Vein endothelial cell (primary cell): ENCODE results near the gene ATP7B. TPM values are rescaled to one million over a fixed set of nuclear protein-coding genes. Genes with fewer than 3 reads are reported as not detected.

Experiments used
- total RNA-seq: library from RNA; depleted of rRNA; stranded (reverse); fragments of >200 nt; gene quantifications from 2 replicates; pipeline ENCODE4 v1.2.3, GENCODE V29; 2012

Gene ATP7B
- total RNA-seq = 4.2 and 5.8 TPM in 2 replicates

DNA sequence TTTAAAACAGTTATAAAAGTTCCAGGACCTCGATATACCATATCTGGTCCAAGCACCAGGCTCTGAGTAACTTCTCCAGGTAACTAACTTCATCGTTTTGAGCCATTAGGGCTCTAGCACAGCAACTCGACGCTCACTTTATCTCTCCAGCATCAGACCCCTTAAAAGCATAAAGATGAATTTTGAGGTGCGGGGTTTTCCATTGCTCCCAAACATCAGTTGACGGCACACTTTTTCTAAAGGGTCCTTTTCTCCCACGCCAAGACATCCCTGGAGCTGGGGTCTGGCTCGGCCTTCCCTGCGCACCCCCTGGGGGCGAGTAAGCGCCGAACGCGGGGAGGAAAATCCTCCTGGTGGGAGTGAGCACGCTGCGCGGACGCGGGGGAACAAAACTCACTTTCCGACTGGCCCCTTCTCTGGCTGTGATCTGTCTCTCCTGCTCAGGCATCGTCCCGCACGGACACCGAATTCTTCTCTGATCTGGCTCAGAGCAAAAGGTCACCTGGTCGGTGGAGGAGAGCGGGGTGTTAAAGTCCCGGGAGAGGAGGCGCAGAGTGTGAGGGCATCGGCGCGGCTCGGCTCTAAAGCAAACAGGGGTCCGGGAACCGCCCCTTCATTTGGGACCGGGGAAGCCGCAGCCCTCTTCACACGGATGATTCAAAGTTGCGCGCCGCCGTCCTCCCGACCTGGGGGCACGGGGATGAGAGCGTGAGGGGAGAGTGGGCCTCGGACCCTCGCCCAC, at the start of gene ATP7B:
ATP7B (minus strand) TSS at position 561 of the 742 bp plus-strand sequence; CDS start at position 448, 113 bp downstream.

DNA sequence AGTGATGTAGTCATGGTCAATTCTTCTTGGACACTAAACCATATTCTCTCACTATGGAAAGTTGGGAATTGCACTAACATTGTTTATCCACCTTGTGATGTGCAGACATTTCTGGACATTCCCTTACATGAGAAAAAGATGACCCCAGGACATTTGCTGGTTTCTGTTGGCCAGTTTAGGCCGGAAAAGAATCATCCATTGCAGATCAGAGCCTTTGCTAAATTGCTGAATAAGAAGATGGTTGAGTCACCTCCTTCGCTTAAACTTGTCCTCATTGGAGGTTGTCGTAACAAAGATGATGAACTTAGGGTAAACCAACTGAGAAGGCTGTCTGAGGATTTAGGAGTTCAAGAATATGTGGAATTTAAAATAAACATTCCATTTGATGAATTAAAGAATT, 13.2 kb upstream of the ATP7B start, which contains the start of gene UTP14C:
UTP14C (plus strand) TSS at position 211 of the 400 bp plus-strand sequence. CDS start 4,114 bp downstream, outside the sequence.

DNA sequence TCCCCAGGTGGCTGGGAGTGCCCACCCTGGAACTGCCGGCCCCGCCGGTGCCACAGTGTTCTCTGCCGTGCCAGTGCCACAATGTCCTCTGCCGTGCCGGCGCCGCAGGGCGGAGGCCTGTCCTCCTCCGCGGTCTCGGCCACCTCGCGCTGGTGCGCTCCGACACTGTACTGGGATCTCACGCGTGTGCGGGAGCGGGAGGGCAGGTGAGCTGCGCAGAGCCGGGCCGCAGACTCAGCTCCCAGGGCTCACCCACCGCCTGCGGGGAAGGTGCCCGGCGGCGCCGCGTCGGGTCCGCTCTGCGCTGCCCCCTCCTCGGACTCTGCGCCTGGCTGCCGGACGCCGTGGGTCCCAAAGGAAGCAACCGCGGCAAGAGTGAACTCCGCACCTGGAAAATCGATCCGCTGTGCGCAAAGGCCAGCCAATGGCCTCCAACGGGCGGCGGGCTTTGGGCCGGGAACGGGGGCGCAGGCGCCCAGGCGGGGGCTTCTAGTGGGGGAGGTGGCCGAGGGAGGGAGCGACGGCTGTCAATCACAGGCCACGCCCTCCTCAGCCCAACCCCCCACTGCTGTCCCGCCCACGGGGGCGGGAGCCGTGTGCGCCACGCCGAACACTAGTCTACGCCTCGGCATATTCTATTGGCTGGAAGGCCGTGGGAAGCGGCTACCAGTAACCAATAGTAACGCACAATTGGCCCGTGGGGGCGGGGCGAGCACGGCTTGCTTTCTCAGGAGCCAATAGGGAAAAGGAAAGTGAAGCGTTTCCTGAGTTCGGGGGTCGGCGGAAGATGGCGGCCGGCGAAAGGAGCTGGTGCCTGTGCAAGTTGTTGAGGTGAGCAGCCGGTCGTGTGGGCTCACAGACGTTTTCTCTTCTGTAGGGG, 622 bp upstream of the ATP7B start, which contains the start of gene ALG11:
ALG11 (plus strand) TSS at position 767 of the 880 bp plus-strand sequence; CDS start at position 788, 21 bp downstream.

Other genes starting within 250 kb of the ATP7B start
- 4.9 and 5.0 TPM in 2 replicates for gene DHRS12, start 207.3 kb downstream of the ATP7B start, total RNA-seq
- under 0.01 TPM in 1 of 2 replicates, not detected in the other for gene TMEM272, start 166.3 kb downstream of the ATP7B start, total RNA-seq
- gene CCDC70, start 149.5 kb downstream of the ATP7B start, total RNA-seq = not detected in 2 replicates
- 17.6 and 22.2 TPM in 2 replicates for gene ALG11, start 948 bp upstream of the ATP7B start, total RNA-seq
- gene UTP14C, start 13.2 kb upstream of the ATP7B start, total RNA-seq = 11.1 and 12.5 TPM in 2 replicates
- gene NEK5, start 117.6 kb upstream of the ATP7B start, total RNA-seq = under 0.01 and 0.10 TPM in 2 replicates
- gene NEK3, start 148.1 kb upstream of the ATP7B start, total RNA-seq = 11.3 and 16.3 TPM in 2 replicates